Measurements from ENCODE around the gene MYO16. TPM values are rescaled to one million over a fixed set of nuclear protein-coding genes. Genes with fewer than 3 reads are reported as not detected.

The MYO16 gene
- total RNA-seq, 1 experiment from 2014 or later = not detected

DNA sequence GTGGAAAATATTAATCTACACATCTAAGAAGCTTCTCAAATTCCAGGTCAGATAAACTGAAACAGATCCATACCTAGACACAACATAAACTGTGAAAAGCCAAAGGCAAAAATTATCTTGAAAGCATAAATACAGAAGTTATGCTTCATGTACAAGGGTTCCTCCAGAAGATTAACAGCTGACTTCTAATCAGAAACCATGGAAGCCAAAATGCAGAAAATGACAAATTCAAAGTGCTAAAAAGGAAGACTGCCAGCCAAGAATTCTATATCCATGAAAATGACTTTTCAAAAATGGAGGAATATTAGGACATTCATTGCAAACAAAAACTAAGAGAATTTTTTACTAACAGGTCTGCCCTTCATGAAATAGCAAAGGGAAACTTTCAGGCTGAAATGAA lies 72.8 kb downstream of the MYO16 start:
- Histone ChIP-seq H3K4ac (ENCODE audit: low read depth, low read length) (no peak overlapping the region), H3K9ac (ENCODE audit: extremely low read depth, insufficient read length, low read length) (no peak overlapping the region), H3K23me2 (ENCODE audit: insufficient read length, low read depth, low read length, poor library complexity, severe bottlenecking) (no peaks in the 10 kb centered on the region), H4K5ac (ENCODE audit: insufficient read length, low read depth, low read length) (no peak overlapping the region), H3T11ph (ENCODE audit: low read length) (no peak overlapping the region), H3K18ac (ENCODE audit: insufficient read length, low read depth, low read length) (no peak overlapping the region), H3K27ac (ENCODE audit: insufficient read length, low read depth, low read length) (no peak overlapping the region), H3K9me3 (ENCODE audit: control insufficient read depth, low read depth, low read length) (no peaks in the 10 kb centered on the region), H2BK120ac (ENCODE audit: low read depth, low read length, poor library complexity, severe bottlenecking) (no peak overlapping the region), H3K79me2 (ENCODE audit: insufficient read depth, low read length) (no peaks in the 10 kb centered on the region), H4K20me1 (ENCODE audit: control insufficient read depth, insufficient read depth, insufficient read length) (no peaks in the 10 kb centered on the region), H3K56ac (ENCODE audit: insufficient read length, low read depth, low read length) (no peak overlapping the region), H2BK5ac (ENCODE audit: insufficient read length, low read length) (no peak overlapping the region), H4K91ac (ENCODE audit: insufficient read length, low read depth, low read length) (no peak overlapping the region), H2AK5ac (ENCODE audit: insufficient read length, low read length) (no peak overlapping the region), H2BK12ac (ENCODE audit: insufficient read length, low read depth, low read length) (no peak overlapping the region), H2AFZ (ENCODE audit: low read length) (no peak overlapping the region), H3K23ac (ENCODE audit: insufficient read length, low read depth, low read length) (no peak overlapping the region), H2BK20ac (ENCODE audit: low read depth, low read length, poor library complexity, severe bottlenecking) (no peak overlapping the region), H4K8ac (replicated peaks; ENCODE audit: insufficient read length, low read depth, low read length) (no peak overlapping the region), H3K4me2 (ENCODE audit: insufficient read depth, insufficient read length, low read length) (no peak overlapping the region), H3K79me1 (ENCODE audit: insufficient read depth, low read depth, low read length, poor library complexity, severe bottlenecking) (no peaks in the 10 kb centered on the region), H3K27me3 (ENCODE audit: insufficient read depth, low read length) (no peaks in the 10 kb centered on the region), H2BK15ac (ENCODE audit: low read depth, low read length) (no peak overlapping the region), H3K4me1 (ENCODE audit: insufficient read depth, low read length) (no peaks in the 10 kb centered on the region), H3K14ac (ENCODE audit: insufficient read depth, low read length) (no peak overlapping the region)
- Mint-ChIP-seq H3K36me3 (ENCODE audit: insufficient read depth in 1 of 3, low read depth in 3 of 3) (peaks cover 0 to 8% (median 4%) of the 10 kb centered on the region in 3 experiments; a peak in 3 of 7 replicates), H3K4me3 (no peak overlapping the region), H3K27ac (no peak overlapping the region), H3K9me3 (peaks cover 6 to 9% of the 10 kb centered on the region in 2 experiments; a peak in 4 of 5 replicates), H3K4me1 (no peaks in the 10 kb centered on the region), H3K27me3 (ENCODE audit: low read depth) (no peaks in the 10 kb centered on the region)
- TF ChIP-seq, protein P1, sequence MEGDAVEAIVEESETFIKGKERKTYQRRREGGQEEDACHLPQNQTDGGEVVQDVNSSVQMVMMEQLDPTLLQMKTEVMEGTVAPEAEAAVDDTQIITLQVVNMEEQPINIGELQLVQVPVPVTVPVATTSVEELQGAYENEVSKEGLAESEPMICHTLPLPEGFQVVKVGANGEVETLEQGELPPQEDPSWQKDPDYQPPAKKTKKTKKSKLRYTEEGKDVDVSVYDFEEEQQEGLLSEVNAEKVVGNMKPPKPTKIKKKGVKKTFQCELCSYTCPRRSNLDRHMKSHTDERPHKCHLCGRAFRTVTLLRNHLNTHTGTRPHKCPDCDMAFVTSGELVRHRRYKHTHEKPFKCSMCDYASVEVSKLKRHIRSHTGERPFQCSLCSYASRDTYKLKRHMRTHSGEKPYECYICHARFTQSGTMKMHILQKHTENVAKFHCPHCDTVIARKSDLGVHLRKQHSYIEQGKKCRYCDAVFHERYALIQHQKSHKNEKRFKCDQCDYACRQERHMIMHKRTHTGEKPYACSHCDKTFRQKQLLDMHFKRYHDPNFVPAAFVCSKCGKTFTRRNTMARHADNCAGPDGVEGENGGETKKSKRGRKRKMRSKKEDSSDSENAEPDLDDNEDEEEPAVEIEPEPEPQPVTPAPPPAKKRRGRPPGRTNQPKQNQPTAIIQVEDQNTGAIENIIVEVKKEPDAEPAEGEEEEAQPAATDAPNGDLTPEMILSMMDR (conservative IDR thresholded peaks at IDR 0.05) = no peak
- no peak for DNase-seq
